Pulmonary artery endothelial cell (primary cell): ENCODE data around the gene JAZF1. TPM values are rescaled to one million over a fixed set of nuclear protein-coding genes. Genes with fewer than 3 reads are reported as not detected.
A peak's percentile ranks its signal among the peaks of the same experiment; 100 is the strongest.
"Not testable (repeated sequence)": the region's sequence is repeated elsewhere in the genome, so short reads cannot be mapped to it uniquely, and the experiment has no call there.

ENCODE experiments used
- DNase-seq: peaks from one replicate; pipeline ENCODE4 v3.0.0-alpha.2; 2011; ENCODE audit warnings: low read depth, low spot score
- total RNA-seq: library from RNA; depleted of rRNA; stranded (reverse); fragments of >200 nt; gene quantifications from 2 replicates; pipeline ENCODE4 v1.2.3, GENCODE V29; 2014

JAZF1 gene
- total RNA-seq, 1 donor from 2014 or later: 5.5 TPM

DNA sequence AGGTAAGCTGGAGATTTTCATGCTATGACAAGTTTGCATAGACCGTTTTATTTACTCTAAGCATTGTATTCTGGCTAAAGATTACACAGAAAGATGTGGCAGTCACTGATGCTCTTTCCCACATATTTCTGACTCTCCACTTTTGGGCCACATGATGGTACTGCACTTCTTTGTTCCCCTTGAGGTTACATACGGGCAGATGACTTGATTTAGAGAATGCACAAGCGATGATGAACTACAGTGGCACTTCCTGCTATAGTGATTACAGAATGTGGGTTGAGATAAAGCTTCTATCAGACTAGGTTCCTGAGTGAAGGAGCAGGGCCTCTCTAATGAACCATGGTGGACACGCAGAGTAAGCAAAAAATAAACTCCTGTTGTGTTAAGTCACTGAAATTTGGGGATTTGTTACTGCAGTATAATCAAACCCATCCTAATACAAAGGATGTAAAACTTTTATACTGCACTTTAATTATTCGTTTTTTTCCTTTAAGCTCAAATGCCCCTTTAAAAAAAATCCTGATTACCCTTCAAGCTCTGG is 262.8 kb downstream of the JAZF1 start:
- peak; percentile 76 for DNase-seq

GRCh38 chr7:27917119-27917518 is 263.5 kb downstream of the JAZF1 start:
- DNase-seq: no peak

GRCh38 chr7:27916372-27916771 is 264.2 kb downstream of the JAZF1 start:
- DNase-seq: no peak

DNA sequence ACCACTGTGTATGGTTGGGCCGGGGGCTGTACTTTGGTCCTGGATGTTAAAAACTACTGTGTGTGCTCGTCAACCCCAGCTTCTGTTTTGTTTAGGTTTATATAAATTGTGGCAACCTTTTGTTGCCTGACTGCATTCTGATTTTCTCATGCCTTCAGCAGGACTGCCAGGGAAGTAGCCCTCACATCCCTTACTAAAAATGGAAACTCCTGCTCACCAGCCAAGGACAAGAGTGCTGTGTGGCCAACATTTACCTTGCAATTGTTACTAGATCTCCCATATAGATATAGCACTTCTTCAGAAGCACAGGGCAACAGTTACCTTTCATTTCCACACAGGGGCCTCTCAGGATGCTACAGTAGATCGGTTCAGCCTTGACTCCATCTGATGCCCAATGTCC is 266.2 kb downstream of the JAZF1 start:
- DNase-seq: no peak

DNA sequence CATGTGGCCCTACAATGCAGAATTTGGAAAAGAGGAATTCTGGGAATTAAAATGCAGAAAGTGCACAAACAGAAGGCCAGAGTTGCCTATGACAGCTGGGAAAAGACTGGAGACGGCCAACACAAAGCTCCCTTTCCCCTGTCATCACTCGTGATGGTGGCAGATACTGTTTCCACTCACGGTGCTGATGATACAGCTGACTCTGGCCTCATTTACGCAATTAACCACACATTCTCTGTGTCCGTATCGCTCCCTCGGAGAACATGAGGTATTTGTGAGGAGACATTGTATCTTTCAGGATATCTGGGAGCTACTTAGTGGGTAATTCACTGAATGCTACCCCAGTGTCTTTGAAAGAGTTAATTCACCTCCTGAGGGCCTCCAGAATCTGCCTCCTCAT is 267.8 kb downstream of the JAZF1 start:
- DNase-seq: no peak

DNA sequence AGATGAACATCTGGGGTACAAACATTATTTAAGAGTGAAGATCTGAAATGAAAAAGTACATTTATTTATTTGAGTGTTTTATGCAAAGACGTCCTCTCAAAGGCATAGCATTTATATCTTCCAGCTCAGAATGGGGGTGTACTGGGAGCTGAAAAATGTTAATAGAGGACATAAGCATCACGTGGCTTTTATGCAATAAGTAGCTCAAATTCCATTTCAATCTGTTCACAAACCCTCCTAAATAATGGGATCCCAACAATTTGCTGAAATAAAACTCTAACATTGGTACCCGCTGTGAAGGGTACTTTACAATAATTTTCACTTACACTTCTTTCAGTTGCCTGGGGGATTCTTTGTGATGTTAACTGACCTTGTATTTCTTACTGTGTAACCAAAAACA is 268.7 kb downstream of the JAZF1 start:
- DNase-seq: no peak

DNA sequence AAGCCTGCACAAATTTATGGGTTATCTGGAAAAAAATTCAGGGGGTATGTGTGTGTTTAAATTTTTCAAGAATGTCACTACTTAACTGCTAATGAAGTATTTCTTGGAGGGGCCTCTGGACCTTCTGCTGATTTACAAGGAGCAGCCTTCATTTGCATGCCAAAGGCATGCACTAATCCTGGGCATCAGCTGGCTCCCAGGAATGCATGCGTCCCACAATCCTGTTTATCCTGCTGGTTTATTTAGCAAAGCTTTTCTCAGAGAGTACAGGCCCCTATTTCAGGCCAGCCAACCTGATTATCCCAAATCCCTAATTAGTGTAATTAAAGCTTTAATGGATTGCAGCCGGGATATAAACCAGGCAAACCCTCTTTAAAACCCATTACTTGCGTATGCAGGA is 270.3 kb downstream of the JAZF1 start:
- DNase-seq: no peak

DNA sequence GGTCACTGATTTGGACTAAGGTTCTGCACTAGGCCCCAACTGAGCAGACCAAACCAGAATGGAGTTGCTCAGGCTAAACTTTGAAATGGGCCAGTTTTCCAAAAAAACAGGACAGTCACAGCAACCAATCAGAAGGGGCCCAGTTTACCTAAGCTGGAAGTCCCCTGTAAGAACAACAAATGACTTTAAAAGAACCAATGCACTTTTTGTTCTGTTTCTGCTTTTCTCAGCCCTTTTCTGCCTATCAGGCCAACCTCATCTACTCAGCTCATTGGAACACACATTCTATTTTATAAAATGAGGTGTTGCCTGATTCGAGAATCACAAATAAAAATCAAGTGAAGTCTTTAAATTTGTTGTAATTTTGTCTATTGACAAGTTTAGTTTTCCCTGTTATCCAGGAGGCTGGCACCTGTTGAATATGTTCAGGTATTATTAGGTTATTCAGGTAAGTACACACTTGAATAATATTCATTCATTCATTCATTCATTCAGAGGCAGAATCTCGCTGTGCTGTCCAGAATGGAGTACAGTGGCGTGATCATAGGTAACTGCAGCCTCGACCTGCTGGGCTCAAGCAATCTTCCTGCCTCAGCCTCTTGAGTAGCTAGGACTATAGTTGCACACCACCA is 271.9 kb downstream of the JAZF1 start:
- DNase-seq: no peak

GRCh38 chr7:27906385-27907091 is 274.1 kb downstream of the JAZF1 start:
- no peak for DNase-seq

DNA sequence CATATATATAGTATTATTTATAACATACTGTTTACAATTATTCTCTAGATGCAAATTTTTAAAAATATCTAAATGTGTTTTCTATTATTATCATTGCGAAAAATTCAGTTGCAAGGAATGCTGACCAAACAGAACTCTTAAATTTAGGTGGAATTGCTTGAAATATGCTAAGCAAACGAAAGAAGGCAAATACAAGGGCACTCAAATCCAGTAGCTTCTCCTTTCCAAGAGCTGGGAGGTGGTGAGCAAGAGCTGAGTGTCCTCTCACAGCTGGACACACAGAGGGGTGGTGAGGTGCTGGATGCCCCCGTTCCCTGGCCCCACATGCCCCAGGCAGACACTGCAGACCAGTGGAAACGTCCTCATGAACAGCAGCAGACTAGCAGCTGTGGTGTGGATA is 274.6 kb downstream of the JAZF1 start:
- DNase-seq: no peak

DNA sequence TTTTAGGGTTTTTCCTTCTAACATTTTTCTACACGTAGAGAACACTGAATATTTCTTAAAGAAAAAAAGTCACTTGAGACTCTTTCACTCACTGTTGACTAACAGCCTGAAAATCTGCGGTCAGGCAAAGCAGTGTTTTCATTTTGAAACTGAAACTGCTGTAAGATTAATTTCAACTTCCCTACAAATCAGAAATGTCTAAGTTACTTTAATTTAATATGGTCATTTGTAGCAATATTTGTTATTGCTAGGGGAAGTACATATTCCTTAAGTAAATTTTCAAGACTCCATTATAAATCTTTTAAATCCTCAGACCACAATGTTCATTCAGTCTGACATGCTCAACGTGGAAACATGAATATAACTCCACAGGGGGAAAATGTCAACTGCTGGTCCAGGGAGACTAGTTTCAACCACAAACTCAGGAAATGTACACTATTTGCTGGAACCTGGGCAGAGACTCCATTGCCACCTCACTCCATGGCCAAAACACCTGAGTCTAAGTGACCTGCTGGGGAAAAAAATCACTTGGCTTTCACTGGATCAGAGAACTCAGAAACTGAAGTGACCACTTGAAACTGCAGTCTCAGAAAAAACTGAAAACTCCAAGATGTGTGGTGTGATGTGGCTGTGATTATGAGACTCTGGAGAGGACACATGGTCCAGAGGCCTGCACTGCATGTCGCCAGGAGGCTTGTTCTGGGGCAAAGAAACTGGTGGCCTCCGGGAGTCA is 279.4 kb downstream of the JAZF1 start:
- DNase-seq: no peak

- no peak for DNase-seq
Observed at GRCh38 chr7:27900006-27900405, 280.6 kb downstream of the JAZF1 start.

DNA sequence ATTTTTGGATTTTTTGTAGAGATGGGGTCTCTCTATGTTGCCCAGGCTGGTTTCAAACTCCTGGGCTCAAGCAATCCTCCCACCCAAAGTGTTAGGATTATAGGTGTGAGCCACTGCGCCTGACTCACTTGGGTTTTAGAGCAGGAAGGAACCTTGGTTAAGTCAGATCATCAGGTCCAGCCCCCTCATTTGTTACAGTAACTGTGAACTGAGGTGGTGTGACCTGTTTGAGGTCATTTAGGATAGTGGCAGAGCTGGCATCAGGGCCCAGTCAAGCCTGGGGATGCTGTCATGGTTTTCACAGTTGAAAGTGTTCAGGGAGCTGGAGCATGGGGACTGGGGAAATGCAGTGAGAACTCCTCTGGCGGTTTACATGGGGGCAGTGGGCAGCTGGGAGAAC is 281.0 kb downstream of the JAZF1 start:
- DNase-seq: no peak

GRCh38 chr7:27897441-27897847 is 283.2 kb downstream of the JAZF1 start:
- no peak for DNase-seq

- no peak for DNase-seq
Observed at GRCh38 chr7:27897001-27897400, 283.6 kb downstream of the JAZF1 start.

DNA sequence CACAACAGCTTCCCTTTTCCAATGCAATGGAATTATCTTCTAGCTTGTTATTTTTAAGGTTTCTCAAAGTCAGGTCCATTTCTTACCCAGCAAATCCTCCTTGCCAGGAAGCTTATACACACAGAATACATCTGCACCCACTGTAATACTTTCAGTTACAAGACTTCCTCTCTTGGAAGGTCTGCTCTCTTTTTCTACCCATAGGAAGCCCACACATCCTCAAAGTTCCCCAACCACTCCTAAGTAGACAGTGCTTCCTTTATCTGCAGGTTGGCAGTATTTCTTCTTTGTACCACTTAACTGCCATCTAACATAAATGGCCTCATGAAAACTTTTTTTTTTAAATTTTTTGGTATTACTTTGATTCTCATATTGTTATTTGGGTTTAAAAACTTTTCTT is 285.0 kb downstream of the JAZF1 start:
- DNase-seq: no peak

DNA sequence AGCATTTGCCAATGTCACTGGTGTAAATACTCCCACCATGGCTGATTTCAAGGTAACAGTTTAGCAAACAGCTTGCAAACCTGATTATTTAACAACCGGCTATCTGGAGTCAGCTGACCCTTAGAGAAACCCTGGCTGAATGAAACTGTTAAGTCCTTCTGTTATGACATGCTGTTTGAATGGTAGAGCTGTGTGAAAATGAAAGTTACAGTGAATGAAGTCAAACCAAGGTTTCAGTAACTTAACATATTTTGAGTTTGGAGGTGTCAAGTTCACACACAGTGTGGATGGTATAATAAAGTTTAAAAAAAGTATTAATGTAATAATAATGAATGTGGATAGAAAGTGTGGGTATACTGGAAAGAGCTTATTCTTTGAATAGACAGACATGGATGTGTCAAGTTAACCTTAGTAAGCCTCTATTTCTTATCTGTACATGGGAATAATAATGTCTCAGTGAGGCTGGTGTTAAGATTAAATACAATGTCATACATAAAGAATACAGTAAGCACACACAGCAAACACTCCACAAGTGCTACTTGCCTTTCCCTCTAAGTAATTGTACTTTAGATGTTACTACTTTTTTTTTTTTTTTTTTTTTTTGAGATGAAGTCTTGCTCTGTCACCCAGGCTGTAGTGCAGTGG is 290.3 kb downstream of the JAZF1 start:
- DNase-seq: no peak

DNA sequence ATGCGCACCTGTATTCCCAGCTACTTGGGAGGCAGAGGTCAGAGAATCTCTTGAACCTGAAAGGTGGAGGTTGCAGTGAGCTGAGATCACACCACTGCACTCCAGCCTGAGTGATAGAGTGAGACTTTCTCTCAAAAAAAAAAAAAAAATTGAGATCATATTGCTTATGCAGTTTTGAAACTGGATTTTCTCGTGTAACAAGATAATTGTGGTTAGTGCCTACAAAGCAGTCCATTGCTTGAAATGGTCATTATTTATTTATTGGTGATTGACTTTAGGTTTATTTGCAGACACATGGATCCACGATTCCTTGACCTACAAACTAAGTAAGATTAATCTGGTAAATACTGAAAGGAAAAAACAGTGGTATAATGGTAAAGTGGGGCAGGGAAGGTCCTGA is 290.8 kb downstream of the JAZF1 start:
- DNase-seq: no peak

GRCh38 chr7:27888736-27889135 is 291.9 kb downstream of the JAZF1 start:
- DNase-seq: no peak

DNA sequence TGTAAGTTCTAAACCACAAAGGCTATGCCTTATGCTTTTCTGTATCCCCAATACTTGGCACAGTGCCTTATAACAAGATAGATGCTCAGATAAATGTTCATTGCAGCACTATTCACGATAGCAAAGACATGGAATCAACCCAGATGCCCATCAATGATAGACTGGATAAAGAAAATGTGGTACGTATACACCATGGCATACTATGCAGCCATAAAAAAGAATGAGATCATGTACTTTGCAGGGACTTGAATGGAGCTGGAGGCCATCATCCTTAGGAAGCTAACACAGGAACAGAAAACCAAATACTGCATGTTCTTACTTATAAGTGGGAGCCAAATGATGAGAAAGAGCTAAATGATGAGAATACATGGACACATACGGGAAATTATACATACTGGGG is 293.9 kb downstream of the JAZF1 start:
- DNase-seq: not testable (repeated sequence)

- DNase-seq: no peak
Observed at GRCh38 chr7:27885652-27886051, 294.9 kb downstream of the JAZF1 start.

- peak; percentile 82 for DNase-seq
Observed at GRCh38 chr7:27883696-27884095, 296.9 kb downstream of the JAZF1 start.
